NCI-H1694 treated with DMSO at 0.1 percent for 48 hours (cell line): ENCODE measurements around the gene TAF1D.
"Not testable (repeated sequence)": the region's sequence is repeated elsewhere in the genome, so short reads cannot be mapped to it uniquely, and the experiment has no call there.

ENCODE experiments used
- DNase-seq: peaks from one replicate; lab custom pipeline; 2025; lab: John Stamatoyannopoulos, UW

Gene TAF1D

DNA sequence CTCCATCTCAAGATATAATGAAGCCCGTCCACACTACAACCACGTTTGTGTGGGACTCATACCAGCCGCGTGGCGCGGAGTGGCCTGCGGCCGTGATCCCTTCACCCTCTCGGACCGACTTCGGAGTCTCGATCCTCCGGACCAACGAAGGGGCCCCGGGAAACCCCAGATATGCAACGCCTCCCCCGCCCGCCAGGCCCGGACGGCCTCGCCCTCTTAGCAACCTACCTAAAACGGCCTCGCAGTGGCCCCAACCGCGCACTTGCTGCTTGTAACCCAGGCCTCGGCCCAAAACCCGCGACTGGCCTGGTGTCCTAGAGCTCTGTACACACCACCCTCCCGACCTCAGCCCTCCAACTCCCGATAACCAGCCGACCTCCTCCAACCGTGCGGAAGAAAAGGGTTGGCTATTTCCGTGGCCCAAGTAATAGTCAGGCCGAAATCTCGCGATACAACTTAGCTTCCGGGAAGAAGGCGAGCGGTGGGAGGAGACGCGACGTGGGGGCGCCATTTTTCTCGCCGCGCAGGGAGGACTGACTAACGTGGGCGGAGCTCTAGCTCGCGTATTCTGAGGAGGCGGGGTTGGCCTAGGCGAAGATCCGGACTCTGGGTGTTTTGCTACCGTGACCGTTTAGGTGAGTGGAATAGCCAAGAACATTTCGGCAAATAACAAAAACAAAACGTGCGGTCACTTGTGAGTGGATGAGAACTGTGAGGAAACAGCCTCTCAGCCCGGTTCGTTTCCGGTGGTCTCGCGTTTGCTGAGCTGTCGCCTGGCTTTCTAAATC is at the start of gene TAF1D, which contains the start of gene C11orf54:
TAF1D (minus strand) TSS at position 402 of the 788 bp plus-strand sequence. CDS start 2,191 bp downstream, outside the sequence.
C11orf54 (plus strand) TSS at position 579 of the 788 bp plus-strand sequence. CDS start 5,722 bp downstream, outside the sequence.
- peak; percentile 77 for DNase-seq

- DNase-seq, result no peak
Measured at GRCh38 chr11:93784935-93785360, 43.7 kb upstream of the TAF1D start.

DNA sequence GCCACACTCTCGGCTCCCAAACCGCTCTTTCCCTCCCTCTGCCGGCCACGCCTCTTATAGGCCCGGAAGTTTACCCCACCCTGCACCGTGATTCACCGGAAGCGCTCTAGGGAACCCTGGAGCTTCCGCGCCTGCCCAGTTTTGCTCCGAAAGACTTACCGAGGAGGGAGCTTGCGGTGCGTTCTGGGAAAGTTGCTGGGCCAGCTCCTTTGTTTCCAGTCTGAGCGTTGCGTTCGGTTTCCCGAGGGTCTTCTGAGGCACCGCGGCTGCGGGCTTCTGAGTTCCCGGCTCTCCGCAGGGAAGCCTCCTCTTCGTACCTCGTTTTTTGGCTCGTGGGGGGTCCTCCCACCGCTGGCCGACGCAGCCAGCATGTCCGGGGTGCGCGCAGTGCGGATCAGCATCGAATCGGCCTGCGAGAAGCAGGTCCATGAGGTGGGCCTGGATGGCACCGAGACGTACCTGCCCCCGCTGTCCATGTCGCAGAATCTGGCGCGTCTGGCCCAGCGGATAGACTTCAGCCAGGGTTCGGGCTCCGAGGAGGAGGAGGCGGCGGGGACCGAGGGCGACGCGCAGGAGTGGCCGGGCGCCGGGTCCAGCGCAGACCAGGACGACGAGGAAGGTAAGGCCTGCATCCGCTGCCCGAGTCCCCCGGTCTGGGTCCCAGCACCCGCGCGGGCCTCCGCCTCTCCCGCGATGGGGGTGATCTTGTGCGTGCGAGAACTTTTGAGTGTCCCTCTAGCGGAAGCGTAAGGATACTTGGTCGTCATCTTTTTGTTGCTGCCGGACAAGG is 43.0 kb upstream of the TAF1D start, which contains the start of gene MED17:
MED17 (plus strand) TSS at position 138 of the 790 bp plus-strand sequence; CDS start at position 370, 232 bp downstream.
- peak; percentile 61 for DNase-seq

- DNase-seq, result no peak
Measured at GRCh38 chr11:93783765-93784144, 42.5 kb upstream of the TAF1D start.

- DNase-seq, result no peak
Measured at GRCh38 chr11:93783362-93783761, 42.1 kb upstream of the TAF1D start.

DNA sequence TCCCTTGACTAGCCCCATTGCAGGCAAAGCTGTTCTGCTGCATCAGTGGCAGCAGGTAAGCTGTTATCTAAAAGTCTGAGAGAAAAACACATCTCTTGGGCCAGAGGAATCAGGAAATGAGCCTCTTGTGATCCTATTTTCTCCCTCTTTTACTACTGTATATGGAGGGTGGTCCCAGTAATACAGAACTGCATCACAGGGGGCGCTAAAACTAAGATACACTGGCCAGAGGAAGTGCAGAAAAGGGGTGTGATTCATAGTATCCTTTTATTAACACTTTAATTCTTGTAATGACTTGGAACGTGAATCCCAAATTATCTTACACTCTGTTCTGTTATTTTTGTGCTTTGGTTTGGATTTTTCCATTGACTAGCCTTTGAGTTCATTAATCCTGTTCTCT is 34.0 kb upstream of the TAF1D start:
- no peak for DNase-seq

DNA sequence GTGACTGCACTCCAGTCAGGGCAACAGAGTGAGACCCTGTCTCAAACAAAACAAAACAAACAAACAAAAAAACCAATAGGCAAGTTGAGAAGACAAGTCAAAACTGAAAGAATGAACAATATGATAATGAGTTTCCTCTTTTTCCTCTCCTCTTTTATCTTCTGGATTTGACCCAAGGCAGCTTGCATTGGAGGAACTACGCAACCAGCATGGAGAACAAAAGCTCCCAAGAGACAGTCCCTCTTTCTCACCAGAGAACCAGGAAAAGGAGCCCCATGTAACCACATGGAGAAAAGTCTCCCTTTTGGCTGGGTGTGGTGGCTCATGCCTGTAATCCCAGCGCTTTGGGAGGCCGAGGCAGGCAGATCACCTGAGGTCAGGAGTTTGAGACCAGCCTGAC is 33.3 kb upstream of the TAF1D start:
- not testable (repeated sequence) for DNase-seq

DNA sequence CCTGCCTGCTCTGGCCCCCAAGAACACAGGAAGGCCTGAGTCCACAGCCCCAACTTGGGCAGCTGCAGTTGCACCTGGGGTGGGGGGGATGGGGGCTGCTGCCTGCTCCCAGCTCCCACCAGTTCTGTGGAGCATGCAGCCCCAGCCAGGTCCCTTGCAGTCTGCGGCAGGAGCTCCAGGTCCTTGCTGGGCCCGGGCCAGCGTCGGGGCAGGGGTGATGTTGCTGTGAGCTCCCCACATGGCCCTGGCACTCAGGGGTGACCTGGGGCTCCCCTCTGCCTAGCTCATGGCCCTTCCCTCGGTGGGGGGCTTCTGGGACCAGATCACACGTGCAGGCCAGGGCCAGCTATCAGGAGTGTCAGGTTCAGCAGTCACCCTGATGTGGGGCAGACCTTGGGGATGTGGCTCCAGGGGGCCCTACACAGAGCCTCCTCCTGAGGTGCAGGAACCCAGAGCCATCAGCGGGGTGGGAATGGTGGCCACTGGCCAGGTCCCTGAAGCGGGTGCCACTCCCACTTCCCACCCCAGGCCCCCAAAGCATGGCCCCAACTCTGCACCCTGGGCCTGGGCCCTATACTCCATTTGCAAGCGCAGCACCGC is 32.4 kb upstream of the TAF1D start:
- no peak for DNase-seq

- no peak for DNase-seq
Measured at GRCh38 chr11:93773045-93773477, 31.8 kb upstream of the TAF1D start.

DNA sequence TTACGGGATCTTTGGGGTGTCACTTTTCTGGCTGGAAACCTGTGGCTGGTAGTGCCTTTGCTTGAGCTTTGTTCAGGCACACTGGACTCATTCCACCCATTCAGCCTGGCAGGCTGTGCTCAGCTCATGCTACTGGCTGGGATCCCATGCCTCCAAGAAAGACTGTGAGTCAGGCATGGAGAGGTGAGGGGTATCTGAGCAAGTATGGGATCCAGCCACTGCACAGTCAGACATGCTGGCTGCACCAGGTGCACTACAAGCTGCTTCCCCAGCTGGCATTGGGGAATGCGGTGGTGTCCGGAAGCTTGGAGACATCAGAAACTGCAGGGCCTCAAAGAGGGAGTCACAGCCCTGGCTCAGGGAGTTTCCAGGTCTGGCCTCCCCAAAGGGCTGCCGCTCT is 30.8 kb upstream of the TAF1D start:
- no peak for DNase-seq

DNA sequence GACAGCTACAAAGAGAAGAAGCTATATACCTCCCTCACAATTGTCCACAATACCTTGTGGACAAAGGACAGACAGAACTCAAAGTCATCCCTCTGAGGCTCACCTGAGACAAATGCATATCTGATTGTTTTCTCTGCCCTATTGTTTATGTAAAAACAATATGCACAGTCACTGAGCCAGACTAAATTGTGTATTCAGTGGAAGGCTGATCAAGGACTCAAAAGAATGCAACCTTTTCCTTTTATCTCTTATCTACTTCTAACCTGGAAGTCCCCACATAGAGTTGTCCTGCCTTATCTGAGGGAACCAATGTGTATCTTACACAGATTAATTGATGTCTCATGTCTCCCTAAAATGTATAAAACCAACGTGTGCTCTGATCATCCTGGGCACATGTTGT is 28.9 kb upstream of the TAF1D start:
- DNase-seq, result no peak

DNA sequence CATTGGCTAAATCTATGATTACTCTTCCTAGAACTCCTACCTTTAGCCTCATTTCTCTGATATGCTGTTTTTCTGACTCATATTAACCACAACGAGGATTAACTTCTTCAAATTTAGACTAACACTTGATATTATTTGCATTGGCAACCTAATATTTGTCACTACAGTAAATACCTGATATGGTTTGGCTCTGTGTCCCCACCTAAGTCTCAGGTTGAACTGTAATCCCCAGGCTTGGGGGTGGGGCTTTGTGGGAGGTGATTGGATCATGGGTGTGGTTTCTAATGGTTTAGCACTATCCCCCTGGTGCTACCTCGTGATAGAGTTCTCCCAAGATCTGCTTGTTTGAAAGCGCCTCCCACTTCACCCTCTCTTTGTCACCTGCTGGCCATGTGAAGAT is 25.7 kb upstream of the TAF1D start:
- no peak for DNase-seq

GRCh38 chr11:93766504-93766903 is 25.2 kb upstream of the TAF1D start:
- DNase-seq, result no peak

DNA sequence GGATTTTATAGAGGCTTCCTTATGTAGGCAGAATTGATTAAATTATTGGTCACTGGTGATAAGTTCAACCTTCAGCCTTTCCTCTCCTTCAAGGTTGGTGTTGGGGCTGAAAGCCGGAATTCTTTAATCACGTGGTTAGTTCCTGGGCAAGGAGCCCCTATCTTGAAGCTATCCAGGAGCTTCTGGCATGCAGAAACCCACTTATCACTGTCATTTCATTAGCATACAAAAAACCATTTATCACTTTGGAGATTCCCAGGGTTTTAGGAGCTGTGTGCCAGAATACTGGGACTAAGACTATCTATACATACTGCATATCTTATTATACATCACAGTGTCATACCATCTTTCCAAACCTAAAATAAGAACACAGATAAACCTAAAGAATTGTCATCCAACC is 24.3 kb upstream of the TAF1D start:
- DNase-seq, result no peak

DNA sequence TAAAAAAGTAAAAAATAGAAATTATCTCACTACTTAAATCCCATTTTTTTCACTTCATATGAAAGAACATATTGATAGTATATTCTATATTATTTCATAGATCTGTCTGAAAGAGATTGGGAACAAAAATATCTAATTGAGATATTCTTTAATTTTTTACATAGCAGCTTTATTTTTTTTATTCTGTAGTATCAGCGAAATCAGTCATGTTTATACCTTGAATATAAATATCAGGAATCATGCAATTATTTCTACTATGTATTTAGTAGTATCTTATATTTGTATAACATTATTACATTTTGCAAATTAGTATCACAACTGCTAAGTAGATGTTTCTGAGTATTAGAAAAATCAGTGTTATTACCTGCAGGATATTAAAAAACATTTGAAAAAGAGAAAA is 20.6 kb upstream of the TAF1D start:
- no peak for DNase-seq

- not testable (repeated sequence) for DNase-seq
Measured at GRCh38 chr11:93759123-93759522, 17.8 kb upstream of the TAF1D start.

DNA sequence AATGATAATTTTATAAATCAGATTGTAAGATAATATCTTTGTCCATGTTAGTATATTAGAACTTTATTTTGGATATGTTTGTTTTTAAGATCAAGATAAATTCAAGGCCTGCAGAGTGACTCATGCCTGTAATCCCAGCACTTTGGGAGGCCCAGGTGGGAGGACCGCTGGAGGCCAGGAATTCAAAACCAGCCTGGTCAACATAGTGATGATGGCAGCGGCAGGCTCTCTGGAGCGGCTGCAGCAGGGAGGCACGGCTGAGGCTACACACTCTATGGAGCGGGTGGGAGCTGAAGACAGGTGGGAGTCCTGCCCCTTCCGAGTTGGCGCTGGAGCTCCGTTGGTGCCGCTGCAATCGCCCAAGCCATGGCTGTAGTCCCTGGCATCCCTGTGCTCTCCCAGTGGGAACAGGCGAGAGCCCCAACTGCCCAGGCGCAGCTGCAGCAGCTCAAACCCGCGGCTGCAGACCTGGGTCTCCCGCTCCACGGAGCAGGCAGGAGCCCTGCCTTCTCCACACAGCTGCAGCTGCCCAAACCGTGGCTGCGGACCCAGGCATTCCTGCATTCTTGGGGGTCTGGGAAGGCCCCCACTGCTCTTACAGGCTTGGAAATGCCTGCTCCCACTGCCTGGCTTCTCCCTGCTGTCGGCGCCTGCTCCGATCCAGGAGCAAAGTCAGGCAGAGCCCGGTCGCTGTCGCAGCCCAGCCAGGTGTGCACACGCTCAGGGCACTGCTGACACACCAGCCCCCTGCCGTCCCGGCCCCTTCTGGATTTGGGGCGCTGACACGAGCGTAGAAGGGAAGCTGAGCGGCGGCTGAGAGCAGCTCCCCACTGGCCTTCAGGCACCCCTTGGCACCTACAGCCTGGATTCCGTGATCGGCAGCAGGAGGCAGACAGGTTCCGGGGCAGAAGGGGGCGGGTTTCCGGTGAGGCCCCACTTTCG is 16.9 kb upstream of the TAF1D start:
- no peak for DNase-seq

DNA sequence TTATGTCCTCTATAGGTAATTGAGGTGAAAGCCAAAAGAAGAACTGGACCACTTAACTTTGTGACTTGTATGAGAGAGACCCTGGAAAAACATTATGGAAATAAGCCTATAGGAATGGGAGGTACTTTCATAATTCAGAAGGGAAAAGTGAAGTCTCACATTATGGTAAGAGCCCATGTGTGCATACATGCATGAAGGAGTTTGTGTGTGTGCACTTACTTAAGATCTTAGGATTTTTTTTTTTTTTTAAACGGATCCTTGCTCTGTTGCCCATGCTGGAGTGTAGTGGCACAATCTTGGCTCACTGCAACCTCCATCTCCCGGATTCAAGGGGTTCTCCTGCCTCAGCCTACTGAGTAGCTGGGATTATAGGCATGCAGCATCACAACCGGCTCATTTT is 16.0 kb upstream of the TAF1D start:
- DNase-seq, result no peak

GRCh38 chr11:93756748-93757147 is 15.5 kb upstream of the TAF1D start:
- no peak for DNase-seq

GRCh38 chr11:93753241-93753640 is 11.9 kb upstream of the TAF1D start:
- no peak for DNase-seq

DNA sequence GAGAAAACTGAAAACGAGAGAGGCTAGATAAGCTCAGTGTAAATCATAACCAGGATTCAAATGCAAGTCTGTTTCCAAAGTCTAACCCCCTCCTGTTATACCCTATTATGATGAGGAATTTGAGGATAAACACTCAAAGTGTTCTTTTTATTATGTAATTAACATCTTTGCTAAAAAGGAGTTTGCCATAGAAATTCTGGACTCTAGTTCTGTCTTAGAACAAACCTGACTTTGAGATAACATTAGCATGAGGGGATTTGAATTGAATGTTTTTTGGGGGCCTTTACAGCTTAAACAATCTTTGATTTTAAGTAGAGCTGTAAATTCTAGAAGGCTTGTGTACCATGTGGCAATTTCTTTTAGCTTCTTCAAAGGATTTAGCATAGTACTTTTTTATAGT is 9.7 kb upstream of the TAF1D start:
- no peak for DNase-seq
